GM12878 (cell line): Measurements from ENCODE around the gene CAND1. TPM values are rescaled to one million over a fixed set of nuclear protein-coding genes. Genes with fewer than 3 reads are reported as not detected.

Experiments used
- ATAC-seq: fragments of 200-7000 bp; cut with Tn5 transposase; 3 replicates; pipeline ENCODE4 v1.9.1; 2020; ENCODE audit warnings: mild to moderate bottlenecking, moderate library complexity
- BruUV-seq: library from RNA; stranded (reverse); fragments of 400-500 nt; replicated peaks from 2 replicates; lab custom pipeline; 2021; lab: Mats Ljungman, UMichigan
- CTCF ChIA-PET: fragments of 300-600 bp; sonication (Branson Sonifier 250); formaldehyde crosslinking; extraction: SDS; loops from one replicate; lab custom pipeline; 2021; ENCODE audit warnings: inconsistent platforms; lab: Yijun Ruan, JAX
- POLR2A ChIA-PET: fragments of 350-600 bp; formaldehyde crosslinking; extraction: SDS; loops from one replicate; lab custom pipeline; 2021; ENCODE audit warnings: inconsistent platforms; lab: Charles Lee
- RAD21 ChIA-PET: fragments of 300-600 bp; sonication (Branson Sonifier 250); formaldehyde crosslinking; loops from one replicate; lab custom pipeline; 2023; ENCODE audit warnings: antibody characterized with exemption; ENCODE audit not compliant: unreplicated experiment; lab: Charles Lee
- SMC1A ChIA-PET: fragments of 300-600 bp; sonication (Branson Sonifier 250); formaldehyde crosslinking; loops from one replicate; lab custom pipeline; 2023; ENCODE audit not compliant: unreplicated experiment, uncharacterized antibody; lab: Charles Lee
- DNase-seq: peaks from one replicate; pipeline ENCODE4 v3.0.0-alpha.2; 2011; ENCODE audit warnings: low read depth, low spot score
- FAIRE-seq: peaks from 3 replicates; lab custom pipeline; 2011; peaks lifted over from hg19 to GRCh38; lab: Jason Lieb, UNC
- H2AFZ ChIP-seq: 2 replicates; pipeline ENCODE4 v1.6.0; 2011; ENCODE audit warnings: low read depth, low read length, control low read depth; ENCODE audit not compliant: control insufficient read depth
- H3K27ac ChIP-seq: 2 replicates; pipeline ENCODE4 v1.5.1; 2011; ENCODE audit warnings: control low read depth; ENCODE audit not compliant: control insufficient read depth, insufficient read depth
- H3K27me3 ChIP-seq, 2 experiments: replicated peaks in 1 of 2; 2 replicates each; pipeline versions ENCODE4 v1.6.0 to v1.6.1; 2011; ENCODE audit warnings: low read length in 1 of 2; ENCODE audit not compliant: control insufficient read depth in 2 of 2, insufficient read depth in 2 of 2
- H3K36me3 ChIP-seq, 2 experiments: 2 replicates each; pipeline ENCODE4 v1.5.1; 2011; ENCODE audit warnings: low read length in 1 of 2; ENCODE audit not compliant: control insufficient read depth in 2 of 2, insufficient read depth in 2 of 2
- H3K4me1 ChIP-seq: 2 replicates; pipeline ENCODE4 v1.6.1; 2011; ENCODE audit warnings: mild to moderate bottlenecking, low read length, moderate library complexity, mixed read lengths; ENCODE audit not compliant: control insufficient read depth, insufficient read depth
- H3K4me2 ChIP-seq: 2 replicates; pipeline ENCODE4 v1.6.0; 2011; ENCODE audit warnings: control low read depth; ENCODE audit not compliant: control insufficient read depth, insufficient read depth
- H3K4me3 ChIP-seq: fragments of 200-600 bp; sonication (generic); 2 replicates; pipeline ENCODE4 v1.5.1; 2016
- H3K79me2 ChIP-seq: 2 replicates; pipeline ENCODE4 v1.6.0; 2011; ENCODE audit warnings: low read length; ENCODE audit not compliant: control insufficient read depth, insufficient read depth
- H3K9ac ChIP-seq: 2 replicates; pipeline ENCODE4 v1.8.0; 2011; ENCODE audit warnings: low read length, control low read depth, mixed read lengths; ENCODE audit not compliant: control insufficient read depth, insufficient read depth
- H3K9me3 ChIP-seq: replicated peaks from 3 replicates; pipeline ENCODE4 v1.5.1; 2011; ENCODE audit warnings: mild to moderate bottlenecking, low read length; ENCODE audit not compliant: control insufficient read depth, insufficient read depth
- H4K20me1 ChIP-seq: 2 replicates; pipeline ENCODE4 v1.6.0; 2011; ENCODE audit not compliant: control insufficient read depth, insufficient read depth
- BCLAF1 ChIP-seq: fragments of 450-650 bp; IDR thresholded peaks from 2 replicates; pipeline ENCODE4 v1.6.1; 2017; ENCODE audit warnings: antibody characterized with exemption, mild to moderate bottlenecking, moderate library complexity
- DPF2 ChIP-seq: fragments of 450-650 bp; IDR thresholded peaks from 2 replicates; pipeline ENCODE4 v1.6.1; 2017; ENCODE audit warnings: mild to moderate bottlenecking
- EZH2 ChIP-seq: IDR thresholded peaks from 2 replicates; pipeline ENCODE4 v1.6.1; 2012; ENCODE audit warnings: low read depth, mild to moderate bottlenecking, control low read depth, inconsistent platforms, low read length, borderline replicate concordance; ENCODE audit not compliant: control insufficient read depth
- FOXK2 ChIP-seq: fragments of 450-650 bp; IDR thresholded peaks from 2 replicates; pipeline ENCODE4 v1.6.1; 2017; ENCODE audit warnings: mild to moderate bottlenecking, moderate library complexity
- FOXM1 ChIP-seq: IDR thresholded peaks from 2 replicates; pipeline ENCODE4 v1.6.1; 2012; ENCODE audit warnings: low read depth, mild to moderate bottlenecking, inconsistent platforms, low read length, moderate library complexity
- HSF1 ChIP-seq: fragments of 150-350 bp; IDR thresholded peaks from 2 replicates; pipeline ENCODE4 v1.6.1; 2014; ENCODE audit warnings: mild to moderate bottlenecking, low read depth, low read length
- IRF3 ChIP-seq: fragments of 450-650 bp; IDR thresholded peaks from 2 replicates; pipeline ENCODE4 v1.6.1; 2014; ENCODE audit warnings: mild to moderate bottlenecking
- MXI1 ChIP-seq: fragments of 150-350 bp; IDR thresholded peaks from 2 replicates; pipeline ENCODE4 v1.6.1; 2011; ENCODE audit warnings: low read depth, mild to moderate bottlenecking, inconsistent platforms, low read length, improper control_type of control experiment
- PAX8 ChIP-seq: fragments of 450-650 bp; IDR thresholded peaks from 2 replicates; pipeline ENCODE4 v1.6.1; 2017; ENCODE audit warnings: mild to moderate bottlenecking, moderate library complexity
- RAD21 ChIP-seq: IDR thresholded peaks from 2 replicates; pipeline ENCODE4 v1.6.1; 2011; ENCODE audit warnings: mild to moderate bottlenecking, low read depth, low read length, moderate library complexity; ENCODE audit not compliant: insufficient read depth
- RBBP5 ChIP-seq: fragments of 200-600 bp; sonication (generic); conservative IDR thresholded peaks from 2 replicates; pipeline ENCODE4 v1.6.1; 2016
- SP1 ChIP-seq: IDR thresholded peaks from one replicate; pipeline ENCODE4 v1.6.1; 2011; ENCODE audit warnings: low read depth, low read length
- STAT3 ChIP-seq: IDR thresholded peaks from 2 replicates; pipeline ENCODE4 v1.6.1; 2011; ENCODE audit warnings: low read depth, low read length, improper control_type of control experiment
- YBX1 ChIP-seq: fragments of 450-650 bp; IDR thresholded peaks from 2 replicates; pipeline ENCODE4 v1.6.1; 2016; ENCODE audit warnings: antibody characterized with exemption
- WGBS: methylation state at CpG from one replicate; pipeline ENCODE4 v1.1.6; 2016; ENCODE audit warnings: low lambda C conversion rate; ENCODE audit not compliant: insufficient replicate concordance, insufficient coverage; ENCODE audit errors: missing lambda C conversion rate; 5-methylcytosine and 5-hydroxymethylcytosine counted together
- in situ Hi-C: fragments of 300-500 bp; cut with MboI; formaldehyde crosslinking; loops from 9 replicates; pipeline ENCODE4 v1.14.3; 2018; ENCODE audit warnings: mixed read lengths
- intact Hi-C: fragments of 100-400 bp; cut with micrococcal nuclease; formaldehyde crosslinking; loops from one replicate; pipeline ENCODE4 v1.14.2; 2022; ENCODE audit not compliant: unreplicated experiment
- polyA plus RNA-seq, 11 experiments: library from polyadenylated mRNA; depleted of rRNA in 4 of 11; unstranded in 6 of 11; stranded (reverse) in 5 of 11; fragments of >200 nt; fragmentation: Nextera tagmentation in 4 of 11; fragmentation: Illumina TruSeq in 1 of 11; extraction: Ambion mirVana in 4 of 11; extraction: Trizol in 1 of 11; gene quantifications; 1 replicate in 1 of 11; 2 replicates in 10 of 11; pipeline versions ENCODE4 v1.2.1 to v1.2.3, GENCODE V29; 2011 to 2016; ENCODE audit warnings: inconsistent platforms in 2 of 11, missing spikeins in 2 of 11, low read depth in 1 of 11
- total RNA-seq, 4 experiments: library from RNA; depleted of rRNA in 3 of 4; stranded (reverse); fragments of >200 nt in 3 of 4; fragmentation: Illumina TruSeq in 1 of 4; extraction: Trizol in 1 of 4; gene quantifications; 2 replicates each; pipeline versions ENCODE4 v1.2.1 to v1.2.3, GENCODE V29; 2013 to 2021
- TF ChIP-seq, protein P1 (sequence below): fragments of 450-650 bp; IDR thresholded peaks from 2 replicates; pipeline ENCODE4 v1.6.1; 2016; ENCODE audit warnings: mild to moderate bottlenecking
- TF ChIP-seq, protein P2 (sequence below): fragments of 450-650 bp; IDR thresholded peaks from 2 replicates; pipeline ENCODE4 v1.6.1; 2017; ENCODE audit warnings: low read depth, mild to moderate bottlenecking, moderate library complexity
- TF ChIP-seq, protein P3 (sequence below): IDR thresholded peaks from 2 replicates; pipeline ENCODE4 v1.6.1; 2011; ENCODE audit warnings: low read depth, mild to moderate bottlenecking, low read length, moderate library complexity, borderline replicate concordance; ENCODE audit errors: extremely low read depth

The CAND1 gene
- total and polyA plus RNA-seq, 10 of the 15 experiments (the other 5 are each of a cell fraction or from before 2014, with no cell fraction given), result 34.5 to 213 (median 96.0) TPM

DNA sequence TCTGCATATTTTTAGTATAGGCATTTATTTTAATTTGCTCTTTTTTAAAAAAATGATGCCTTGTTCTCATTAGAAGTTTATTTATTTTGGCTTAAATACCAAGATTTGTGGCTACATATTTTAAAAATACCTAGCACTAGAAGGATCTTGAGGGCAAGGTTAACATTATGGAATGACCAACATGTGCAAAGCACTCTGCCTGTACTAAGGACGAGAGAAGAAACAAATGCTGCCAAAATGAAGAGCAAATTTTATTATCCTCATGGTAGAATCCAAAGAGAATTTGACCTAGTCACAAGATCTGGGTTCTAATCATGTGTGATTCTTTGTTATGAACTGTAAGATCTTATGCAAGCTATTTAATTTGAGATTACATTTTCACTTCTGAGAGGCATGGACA lies 2.8 kb downstream of the CAND1 start:
- no peak for DNase-seq
- SMC1A ChIA-PET, result interaction anchor here (1.4 kb wide), 1 partner anchor 21 kb away, joined by 4 read pairs; no protein-coding TSS in a partner anchor
- peak overlapping the region; percentile 16; the same call in 1 of the 2 replicates for H3K9ac ChIP-seq
- no peaks in the 10 kb centered on the region for H3K9me3 ChIP-seq
- no peak for ATAC-seq
- peaks cover 78% of the 10 kb centered on the region for H3K79me2 ChIP-seq
- H2AFZ ChIP-seq, result no peak overlapping the region
- in situ Hi-C loops, result no loop called here
- CTCF ChIA-PET, result no interaction called here
- BruUV-seq, result no TSS peak
- H3K27ac ChIP-seq, result peak overlapping the region; percentile 18; the same call in 1 of the 2 replicates
- no peaks in the 10 kb centered on the region; a peak in 1 of 4 replicates for H3K36me3 ChIP-seq
- RAD21 ChIA-PET, result no interaction called here
- intact Hi-C loops, result no loop called here
- H3K27me3 ChIP-seq, result no peaks in the 10 kb centered on the region
- H3K4me3 ChIP-seq, result peak overlapping the region; percentile 46; the same call in 1 of the 2 replicates
- peak overlapping the region; percentile 56 for H3K4me2 ChIP-seq
- 0 out of 2 replicates have a peak, but pooled peaks cover 2% of the 10 kb centered on the region for H4K20me1 ChIP-seq
- no peak for FAIRE-seq
- POLR2A ChIA-PET, result no interaction called here
- peaks cover 13% of the 10 kb centered on the region for H3K4me1 ChIP-seq
- WGBS, result 65% methylated on average over 1 of the region's 1 CpG
- TF ChIP-seq BCLAF1 (no peak), YBX1 (no peak), FOXM1 (no peak), FOXK2 (no peak), RBBP5 (no peak), STAT3 (no peak), IRF3 (no peak), DPF2 (no peak), MXI1 (no peak), HSF1 (no peak), EZH2 (no peak), RAD21 (no peak), PAX8 (no peak), SP1 (no peak)
- TF ChIP-seq, protein P1, sequence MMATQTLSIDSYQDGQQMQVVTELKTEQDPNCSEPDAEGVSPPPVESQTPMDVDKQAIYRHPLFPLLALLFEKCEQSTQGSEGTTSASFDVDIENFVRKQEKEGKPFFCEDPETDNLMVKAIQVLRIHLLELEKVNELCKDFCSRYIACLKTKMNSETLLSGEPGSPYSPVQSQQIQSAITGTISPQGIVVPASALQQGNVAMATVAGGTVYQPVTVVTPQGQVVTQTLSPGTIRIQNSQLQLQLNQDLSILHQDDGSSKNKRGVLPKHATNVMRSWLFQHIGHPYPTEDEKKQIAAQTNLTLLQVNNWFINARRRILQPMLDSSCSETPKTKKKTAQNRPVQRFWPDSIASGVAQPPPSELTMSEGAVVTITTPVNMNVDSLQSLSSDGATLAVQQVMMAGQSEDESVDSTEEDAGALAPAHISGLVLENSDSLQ, result no peak
- TF ChIP-seq, protein P2, sequence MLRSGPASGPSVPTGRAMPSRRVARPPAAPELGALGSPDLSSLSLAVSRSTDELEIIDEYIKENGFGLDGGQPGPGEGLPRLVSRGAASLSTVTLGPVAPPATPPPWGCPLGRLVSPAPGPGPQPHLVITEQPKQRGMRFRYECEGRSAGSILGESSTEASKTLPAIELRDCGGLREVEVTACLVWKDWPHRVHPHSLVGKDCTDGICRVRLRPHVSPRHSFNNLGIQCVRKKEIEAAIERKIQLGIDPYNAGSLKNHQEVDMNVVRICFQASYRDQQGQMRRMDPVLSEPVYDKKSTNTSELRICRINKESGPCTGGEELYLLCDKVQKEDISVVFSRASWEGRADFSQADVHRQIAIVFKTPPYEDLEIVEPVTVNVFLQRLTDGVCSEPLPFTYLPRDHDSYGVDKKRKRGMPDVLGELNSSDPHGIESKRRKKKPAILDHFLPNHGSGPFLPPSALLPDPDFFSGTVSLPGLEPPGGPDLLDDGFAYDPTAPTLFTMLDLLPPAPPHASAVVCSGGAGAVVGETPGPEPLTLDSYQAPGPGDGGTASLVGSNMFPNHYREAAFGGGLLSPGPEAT, result no peak
- TF ChIP-seq, protein P3, sequence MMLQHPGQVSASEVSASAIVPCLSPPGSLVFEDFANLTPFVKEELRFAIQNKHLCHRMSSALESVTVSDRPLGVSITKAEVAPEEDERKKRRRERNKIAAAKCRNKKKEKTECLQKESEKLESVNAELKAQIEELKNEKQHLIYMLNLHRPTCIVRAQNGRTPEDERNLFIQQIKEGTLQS, result no peak
